ENCODE results near the gene LIMK1. TPM values are rescaled to one million over a fixed set of nuclear protein-coding genes. Genes with fewer than 3 reads are reported as not detected.
"Not testable (repeated sequence)": the region's sequence is repeated elsewhere in the genome, so short reads cannot be mapped to it uniquely, and the experiment has no call there.

Gene LIMK1
- polyA plus RNA-seq, 3 donors: 4.5 to 13.2 (median 6.2) TPM

GRCh38 chr7:74101061-74101681 lies 17.6 kb downstream of the LIMK1 start:
- no peak overlapping the region for H3K27ac ChIP-seq (ENCODE audit: low read depth, low read length)
- WGBS, 3 donors: 59 to 82% (median 71%) methylated on average over 8 of the region's 8 CpGs

- WGBS, 3 donors: 96 to 99% (median 98%) methylated on average over 6 of the region's 6 CpGs
- H3K27ac ChIP-seq (ENCODE audit: low read depth, low read length): no peak overlapping the region
Observed at GRCh38 chr7:74103219-74103772, 19.7 kb downstream of the LIMK1 start.

GRCh38 chr7:74104702-74105101 lies 21.1 kb downstream of the LIMK1 start:
- H3K27ac ChIP-seq (ENCODE audit: low read depth, low read length): no peak overlapping the region
- WGBS, 3 donors: 93 to 95% (median 93%) methylated on average over 8 of the region's 8 CpGs

- 91 to 92% (median 91%) methylated on average over 11 of the region's 11 CpGs for WGBS, 3 donors
- H3K27ac ChIP-seq (ENCODE audit: low read depth, low read length): no peak overlapping the region
Observed at GRCh38 chr7:74105992-74106391, 22.4 kb downstream of the LIMK1 start.

GRCh38 chr7:74106846-74107245 lies 23.2 kb downstream of the LIMK1 start:
- no peak overlapping the region for H3K27ac ChIP-seq (ENCODE audit: low read depth, low read length)
- 94 to 97% (median 96%) methylated on average over 18 of the region's 18 CpGs for WGBS, 3 donors

- 71 to 84% (median 74%) methylated on average over 17 of the region's 17 CpGs for WGBS, 3 donors
- no peak overlapping the region for H3K27ac ChIP-seq (ENCODE audit: low read depth, low read length)
Observed at GRCh38 chr7:74115326-74115725, 31.7 kb downstream of the LIMK1 start.

GRCh38 chr7:74116356-74116755 lies 32.8 kb downstream of the LIMK1 start:
- H3K27ac ChIP-seq (ENCODE audit: low read depth, low read length): no peak overlapping the region
- 77 to 89% (median 86%) methylated on average over 13 of the region's 13 CpGs for WGBS, 3 donors

GRCh38 chr7:74119831-74120230 lies 36.2 kb downstream of the LIMK1 start:
- H3K27ac ChIP-seq (ENCODE audit: low read depth, low read length): no peak overlapping the region
- 96 to 99% (median 98%) methylated on average over 4 of the region's 4 CpGs for WGBS, 3 donors

GRCh38 chr7:74121401-74122249 lies 38.0 kb downstream of the LIMK1 start:
- 75 to 91% (median 90%) methylated on average over 25 to 26 of the region's 26 CpGs for WGBS, 3 donors
- H3K27ac ChIP-seq (ENCODE audit: low read depth, low read length): no peak overlapping the region

- H3K27ac ChIP-seq (ENCODE audit: low read depth, low read length): not testable (repeated sequence)
- 85 to 98% (median 88%) methylated on average over 7 of the region's 7 CpGs for WGBS, 3 donors
Observed at GRCh38 chr7:74123892-74124291, 40.3 kb downstream of the LIMK1 start.

- no peak overlapping the region for H3K27ac ChIP-seq (ENCODE audit: low read depth, low read length)
- 80 to 82% (median 81%) methylated on average over 12 of the region's 12 CpGs for WGBS, 3 donors
Observed at GRCh38 chr7:74126220-74126880, 42.7 kb downstream of the LIMK1 start.

GRCh38 chr7:74129887-74130286 lies 46.3 kb downstream of the LIMK1 start:
- 31 to 54% (median 47%) methylated on average over 2 of the region's 2 CpGs for WGBS, 3 donors
- no peak overlapping the region for H3K27ac ChIP-seq (ENCODE audit: low read depth, low read length)

- WGBS, 3 donors: 53 to 72% (median 67%) methylated on average over 4 of the region's 4 CpGs
Observed at GRCh38 chr7:74130518-74130917, 46.9 kb downstream of the LIMK1 start.

GRCh38 chr7:74134117-74134620 lies 50.6 kb downstream of the LIMK1 start:
- H3K27ac ChIP-seq (ENCODE audit: low read depth, low read length): no peak overlapping the region
- WGBS, 3 donors: 47 to 83% (median 55%) methylated on average over 8 of the region's 8 CpGs

More at GRCh38 chr7:74130518-74130917, 46.9 kb downstream of the LIMK1 start:
- H3K27ac ChIP-seq (ENCODE audit: low read depth, low read length): no peak overlapping the region

- no peak overlapping the region for H3K27ac ChIP-seq (ENCODE audit: low read depth, low read length)
- 89 to 94% (median 90%) methylated on average over 12 of the region's 12 CpGs for WGBS, 3 donors
Observed at GRCh38 chr7:74138334-74138867, 54.8 kb downstream of the LIMK1 start.

- WGBS, 3 donors: 81 to 95% (median 92%) methylated on average over 16 of the region's 16 CpGs
Observed at GRCh38 chr7:74138945-74139843, 55.6 kb downstream of the LIMK1 start.

GRCh38 chr7:74141705-74142104 lies 58.1 kb downstream of the LIMK1 start:
- 31 to 84% (median 42%) methylated on average over 1 of the region's 1 CpG for WGBS, 3 donors
- H3K27ac ChIP-seq (ENCODE audit: low read depth, low read length): no peak overlapping the region

More at GRCh38 chr7:74138945-74139843, 55.6 kb downstream of the LIMK1 start:
- H3K27ac ChIP-seq (ENCODE audit: low read depth, low read length): no peak overlapping the region
